ENCODE data around the gene TRAPPC12.
"Not testable (repeated sequence)": the region's sequence is repeated elsewhere in the genome, so short reads cannot be mapped to it uniquely, and the experiment has no call there.

Gene TRAPPC12

GRCh38 chr2:3369340-3370181, 9.9 kb upstream of the TRAPPC12 start:
- DNase-seq: not testable (repeated sequence)

- DNase-seq: no peak
These were observed 2.7 kb upstream of the TRAPPC12 start for GRCh38 chr2:3376821-3377220.

DNA sequence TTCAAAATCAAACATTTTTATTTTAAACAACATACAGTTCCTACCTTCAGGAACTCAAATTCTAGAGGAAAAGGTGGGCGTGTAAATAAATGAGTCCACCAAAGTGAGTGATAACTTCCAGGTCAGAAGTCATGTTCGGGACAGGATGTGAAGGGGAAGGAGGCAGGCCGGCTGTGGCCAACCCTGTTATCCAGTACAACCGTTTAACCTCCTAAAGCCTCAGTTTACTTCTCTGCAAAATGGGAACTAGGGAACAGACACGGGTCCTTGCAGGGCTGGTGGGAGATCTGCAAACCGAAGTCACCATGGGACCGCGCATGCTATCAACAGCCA, 2.2 kb upstream of the TRAPPC12 start:
- DNase-seq: no peak

DNA sequence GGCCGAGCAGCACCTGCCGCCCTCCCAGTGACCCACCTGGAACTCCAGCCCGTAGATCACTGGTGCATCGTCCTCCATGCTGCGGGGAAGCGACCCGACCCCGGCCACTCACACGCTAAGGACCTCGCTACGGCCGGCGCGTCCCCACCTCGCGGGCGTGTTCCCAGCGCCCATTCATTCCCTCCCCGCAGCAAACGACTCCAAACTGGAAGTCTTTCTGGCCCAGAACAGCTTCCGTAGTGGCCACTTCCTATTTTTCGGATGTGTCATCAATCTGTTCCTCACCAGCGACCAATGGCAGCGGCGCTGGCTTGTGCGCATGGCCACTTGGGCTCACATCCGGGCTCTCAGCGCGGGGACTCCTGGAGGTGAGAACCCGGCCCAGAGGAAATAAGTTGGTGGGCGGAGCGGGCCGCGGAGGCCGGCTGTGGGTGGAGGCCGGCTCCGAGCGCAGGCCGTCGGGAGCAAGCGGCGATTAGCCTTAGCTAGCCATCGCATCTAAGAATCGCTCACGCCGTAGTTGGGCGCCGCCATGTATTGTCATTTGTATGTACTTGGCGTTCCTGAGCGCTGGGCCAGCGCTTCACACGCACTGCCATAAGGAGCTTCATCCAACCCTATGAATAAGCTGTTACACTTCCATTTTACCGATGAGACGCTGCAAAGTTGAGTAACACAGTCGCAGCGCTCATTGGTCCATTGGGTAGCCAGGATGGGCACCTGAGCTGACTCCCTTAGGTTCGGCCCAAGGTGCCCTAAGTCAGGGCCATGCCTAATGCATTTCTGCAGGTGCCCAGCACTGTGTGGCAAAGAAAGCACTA, 1.7 kb upstream of the TRAPPC12 start, which contains the start of gene EIPR1:
Gene EIPR1, minus strand, starts transcription at position 207 of the 821 bp plus-strand sequence. Its CDS starts 129 bp downstream, at position 78.
- DNase-seq: peak; percentile 99

DNA sequence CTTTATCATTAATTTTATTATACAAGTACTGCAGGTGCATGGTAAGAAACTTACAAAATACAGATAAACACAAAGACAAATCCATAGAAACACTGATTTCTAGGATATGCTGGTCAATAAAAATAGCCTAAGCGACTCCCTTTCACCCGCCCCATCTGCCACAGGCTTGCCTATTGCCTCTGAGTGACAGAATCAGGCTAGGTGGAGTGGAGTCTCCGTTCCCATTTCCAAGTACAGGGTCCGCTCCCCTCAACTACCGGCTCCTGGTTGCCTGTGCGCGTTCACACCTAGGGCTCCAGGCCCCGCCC, 201 bp upstream of the TRAPPC12 start:
- no peak for DNase-seq

DNA sequence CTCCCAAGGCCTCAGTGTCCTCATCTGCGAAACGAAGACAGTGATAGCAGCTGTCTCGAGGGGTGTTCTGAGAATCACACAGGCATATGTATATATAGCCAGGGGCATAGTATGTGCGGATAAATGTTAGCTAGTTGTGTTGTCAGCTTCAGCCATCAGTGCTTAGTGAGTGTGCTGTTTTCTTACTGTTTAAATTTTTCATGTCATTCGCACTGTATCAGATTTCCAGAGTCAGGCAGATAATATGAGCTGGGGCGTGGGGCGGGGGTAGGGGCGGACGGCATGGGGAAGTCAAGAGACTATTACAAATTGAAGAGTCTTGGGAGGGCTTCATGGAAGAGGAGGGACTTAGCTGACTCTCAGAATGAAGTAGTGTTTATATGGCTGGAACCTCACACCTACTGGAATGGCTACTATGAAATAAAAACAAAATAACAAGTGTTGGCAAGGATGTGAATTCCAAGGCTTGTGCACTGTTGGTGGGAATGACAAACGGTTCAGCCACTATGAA, 7.0 kb downstream of the TRAPPC12 start:
- no peak for DNase-seq

- no peak for DNase-seq
These were observed 7.5 kb downstream of the TRAPPC12 start for GRCh38 chr2:3387011-3387410.

- DNase-seq: no peak
These were observed 8.3 kb downstream of the TRAPPC12 start for GRCh38 chr2:3387644-3388411.

DNA sequence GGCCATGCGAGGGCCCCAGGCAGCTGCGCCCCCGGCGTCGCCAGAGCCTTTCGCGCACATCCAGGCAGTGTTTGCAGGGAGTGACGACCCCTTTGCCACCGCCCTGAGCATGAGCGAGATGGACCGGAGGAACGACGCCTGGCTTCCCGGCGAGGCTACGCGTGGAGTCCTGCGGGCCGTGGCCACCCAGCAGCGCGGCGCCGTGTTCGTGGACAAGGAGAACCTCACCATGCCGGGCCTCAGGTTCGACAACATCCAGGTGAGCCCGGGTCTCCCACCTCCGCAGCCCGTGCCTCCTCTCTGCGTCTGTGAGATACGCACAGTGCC, 8.9 kb downstream of the TRAPPC12 start:
- no peak for DNase-seq

GRCh38 chr2:3389193-3389592, 9.7 kb downstream of the TRAPPC12 start:
- no peak for DNase-seq

DNA sequence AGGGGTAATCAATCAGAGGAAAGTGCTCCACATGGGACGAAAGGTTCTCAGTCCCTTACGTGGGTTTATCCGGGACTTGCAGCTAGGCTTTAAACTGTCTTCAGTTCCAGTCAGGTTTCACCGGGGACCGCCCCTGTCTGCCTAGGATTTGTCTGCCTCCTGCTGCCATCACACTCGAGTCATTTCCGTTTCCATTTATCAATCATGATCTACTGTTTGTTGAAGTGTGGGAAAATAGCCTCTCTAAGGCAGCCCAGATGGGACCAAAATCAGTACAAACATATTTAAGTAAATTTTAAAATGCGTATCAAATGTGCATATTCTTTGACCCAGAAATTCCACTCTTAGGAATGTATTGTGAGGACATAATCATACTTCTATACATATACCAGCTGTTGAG, 10.5 kb downstream of the TRAPPC12 start:
- no peak for DNase-seq

DNA sequence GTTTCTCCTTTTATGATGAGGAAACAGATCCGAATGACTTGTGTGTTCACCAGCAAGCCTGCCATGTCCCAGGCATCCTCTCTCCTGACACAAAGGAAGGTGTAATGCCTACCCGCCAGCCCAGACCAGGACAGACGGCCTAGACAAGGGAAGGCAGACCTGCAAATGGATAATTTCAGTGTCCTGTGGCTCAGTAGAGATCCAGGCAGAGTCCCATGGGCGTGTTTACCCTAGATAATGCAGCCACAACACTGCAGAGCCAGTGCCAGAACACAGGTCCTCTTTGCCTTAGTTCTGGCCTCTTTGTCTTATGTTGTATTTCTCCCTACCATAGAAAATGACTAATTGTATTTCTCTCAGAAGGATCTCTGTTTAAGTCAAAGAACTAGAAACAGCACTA, 12.7 kb downstream of the TRAPPC12 start:
- no peak for DNase-seq

DNA sequence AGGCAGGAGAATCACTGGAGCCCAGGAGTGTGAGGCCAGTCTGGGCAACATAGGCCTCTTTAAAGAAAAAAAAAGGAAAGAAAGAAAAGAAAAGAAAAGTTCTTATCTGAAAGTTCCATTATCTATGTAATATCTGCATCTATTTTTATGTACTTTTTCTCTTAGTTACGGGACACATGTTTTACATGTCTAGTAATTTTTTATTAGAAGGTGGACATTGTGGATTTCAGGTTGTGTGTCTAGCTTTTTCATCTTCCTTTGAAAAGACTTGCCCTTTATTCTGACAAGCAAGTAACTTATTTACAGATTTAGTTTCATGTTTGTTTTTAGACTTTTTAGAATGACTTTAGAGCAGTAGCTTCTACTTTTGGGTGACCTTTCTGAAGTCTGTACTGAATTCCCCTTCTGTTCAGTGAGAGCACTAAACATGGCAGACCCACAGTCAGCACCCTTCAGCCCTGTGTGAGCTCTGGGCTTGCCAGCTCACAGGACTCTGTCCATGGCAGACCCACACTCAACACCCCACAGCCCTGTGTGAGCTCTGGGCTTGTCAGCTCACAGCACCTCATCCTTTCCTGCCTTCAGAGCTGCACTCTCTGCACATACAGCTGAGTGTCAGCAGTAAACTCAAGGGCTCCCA, 17.5 kb downstream of the TRAPPC12 start:
- no peak for DNase-seq

GRCh38 chr2:3398857-3399256, 19.4 kb downstream of the TRAPPC12 start:
- DNase-seq: peak; percentile 51

DNA sequence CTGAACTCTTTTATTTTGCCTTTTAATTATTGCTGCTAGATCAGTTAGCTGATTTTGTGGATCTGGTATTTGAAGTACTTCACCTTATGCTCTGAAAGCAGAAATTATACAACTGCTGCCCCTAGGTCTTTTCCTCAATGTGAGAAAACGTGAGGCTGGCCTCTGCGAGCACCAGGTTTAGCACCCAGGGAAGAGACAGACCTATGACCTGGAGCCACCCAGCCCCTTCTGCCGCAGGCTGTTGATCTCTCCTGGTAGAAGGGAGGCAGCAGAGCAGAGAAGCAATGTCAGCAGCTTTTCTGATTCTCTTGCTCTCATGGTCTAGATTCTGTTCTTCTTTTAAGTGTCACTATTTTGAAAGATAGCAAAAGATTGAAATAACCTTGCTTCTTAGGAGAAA, 19.9 kb downstream of the TRAPPC12 start:
- peak; percentile 71 for DNase-seq

GRCh38 chr2:3399829-3400228, 20.3 kb downstream of the TRAPPC12 start:
- peak; percentile 87 for DNase-seq

DNA sequence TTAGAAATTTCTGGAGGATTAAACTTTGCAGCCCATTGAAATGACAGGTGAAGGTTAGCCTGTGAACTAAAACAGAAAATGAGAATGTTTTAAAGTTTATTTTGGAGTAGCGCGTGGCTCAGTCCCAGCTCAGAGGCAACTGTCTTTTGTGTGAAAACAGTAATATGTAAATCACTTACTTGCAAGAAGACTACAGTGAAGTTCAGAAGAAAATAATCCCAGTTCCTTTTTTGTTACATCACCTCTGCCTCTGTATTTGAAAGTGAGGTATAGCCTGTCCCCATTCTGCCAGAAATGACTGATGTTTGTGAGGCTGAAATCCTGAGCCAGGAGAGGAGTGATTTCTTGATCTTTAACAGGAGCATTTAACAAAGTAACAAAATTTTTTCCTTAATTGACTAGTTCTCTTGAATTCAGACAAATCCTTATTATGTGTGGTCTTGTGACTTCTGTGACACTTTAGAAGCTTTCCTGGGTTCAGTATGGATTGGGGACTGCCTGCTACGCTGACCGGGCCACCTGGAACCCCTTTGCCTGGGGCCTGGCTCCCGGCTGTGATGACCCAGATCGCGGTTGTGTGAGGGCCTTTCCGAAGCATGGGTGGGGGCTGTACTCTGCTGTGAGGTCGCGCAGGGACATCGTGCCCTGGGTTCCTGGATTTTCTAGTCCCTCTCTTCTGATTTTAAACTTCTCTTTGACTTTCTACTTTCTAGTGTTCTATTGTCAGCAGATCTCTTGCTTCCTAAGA, 24.3 kb downstream of the TRAPPC12 start:
- no peak for DNase-seq

DNA sequence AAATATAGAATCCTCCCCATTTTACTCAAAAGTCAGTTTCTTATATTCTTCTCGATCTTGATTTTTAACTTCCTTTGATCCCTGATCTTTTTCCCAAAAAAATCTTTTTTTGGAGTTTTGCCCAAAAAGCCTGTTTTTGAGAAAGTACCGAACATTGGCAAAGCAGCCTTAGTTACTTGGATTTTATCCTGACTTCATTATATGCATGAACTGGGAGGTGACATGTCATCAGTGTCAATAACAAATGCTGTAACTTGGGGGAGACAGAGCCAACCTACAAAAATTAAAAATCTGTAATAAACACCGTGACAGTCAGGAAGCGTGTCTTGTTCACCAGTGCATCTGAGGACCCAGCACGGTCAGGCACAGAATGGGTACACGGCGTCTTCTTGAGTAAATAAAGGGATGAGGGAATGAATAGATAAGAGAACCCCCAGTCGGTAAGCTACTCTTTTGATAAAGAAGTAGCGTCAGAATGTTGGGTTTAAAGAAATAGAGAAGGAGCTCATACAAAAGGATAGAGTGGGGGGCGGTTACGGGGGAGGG, 24.9 kb downstream of the TRAPPC12 start:
- no peak for DNase-seq

GRCh38 chr2:3405307-3405706, 25.8 kb downstream of the TRAPPC12 start:
- DNase-seq: no peak

GRCh38 chr2:3405876-3406275, 26.4 kb downstream of the TRAPPC12 start:
- DNase-seq: no peak

- no peak for DNase-seq
These were observed 27.0 kb downstream of the TRAPPC12 start for GRCh38 chr2:3406501-3406900.

- no peak for DNase-seq
These were observed 29.3 kb downstream of the TRAPPC12 start for GRCh38 chr2:3408781-3409180.
